Panc1 (cell line): ENCODE results near the gene RPGR. TPM values are rescaled to one million over a fixed set of nuclear protein-coding genes. Genes with fewer than 3 reads are reported as not detected.

Source experiments
- ATAC-seq: fragments of 200-7000 bp; cut with Tn5 transposase; 2 replicates; pipeline ENCODE4 v1.9.1; 2020; ENCODE audit warnings: mild to moderate bottlenecking, moderate library complexity
- BruUV-seq: library from RNA; stranded (reverse); fragments of 400-500 nt; replicated peaks from 2 replicates; lab custom pipeline; 2021; lab: Mats Ljungman, UMichigan
- CTCF ChIA-PET: fragments of 300-600 bp; sonication (Branson Sonifier 250); formaldehyde crosslinking; loops from one replicate; lab custom pipeline; 2022; ENCODE audit warnings: antibody characterized with exemption; lab: Charles Lee
- POLR2A ChIA-PET: fragments of 300-600 bp; sonication (Branson Sonifier 250); formaldehyde crosslinking; loops from one replicate; lab custom pipeline; 2022; ENCODE audit warnings: antibody characterized with exemption; lab: Charles Lee
- DNase-seq: peaks from one replicate; pipeline ENCODE4 v3.0.0-alpha.2; 2010; ENCODE audit warnings: low read depth, low spot score
- H3K27ac ChIP-seq: 2 replicates; pipeline ENCODE4 v1.5.1; 2011; ENCODE audit warnings: mild to moderate bottlenecking, low read length, inconsistent platforms
- H3K27me3 ChIP-seq: fragments of 200-500 bp; sonication (Bioruptor generic); 2 replicates; pipeline ENCODE4 v1.6.0; 2014; ENCODE audit warnings: low read length, inconsistent platforms; ENCODE audit not compliant: control insufficient read depth, insufficient read depth
- H3K36me3 ChIP-seq: fragments of 200-500 bp; sonication (Bioruptor generic); 2 replicates; pipeline ENCODE4 v1.5.1; 2014; ENCODE audit warnings: inconsistent platforms, mild to moderate bottlenecking, low read length, moderate library complexity; ENCODE audit not compliant: control insufficient read depth, insufficient read depth
- H3K4me1 ChIP-seq: 2 replicates; pipeline ENCODE4 v1.5.1; 2011; ENCODE audit warnings: inconsistent platforms, mild to moderate bottlenecking, low read length, moderate library complexity; ENCODE audit not compliant: control insufficient read depth, insufficient read depth
- H3K4me3 ChIP-seq, 2 experiments: 2 replicates each; pipeline ENCODE4 v1.5.1; 2011 to 2012; ENCODE audit warnings: low read depth in 2 of 2, low read length in 2 of 2, mild to moderate bottlenecking in 2 of 2, inconsistent platforms in 1 of 2, moderate library complexity in 1 of 2
- H3K9me3 ChIP-seq: fragments of 200-500 bp; sonication (Bioruptor generic); 2 replicates; pipeline ENCODE4 v1.5.1; 2014; ENCODE audit warnings: low read depth, mild to moderate bottlenecking, inconsistent platforms, low read length, moderate library complexity; ENCODE audit not compliant: control insufficient read depth, insufficient read depth
- POLR2AphosphoS5 ChIP-seq: IDR thresholded peaks from 2 replicates; pipeline ENCODE4 v1.6.1; 2012; ENCODE audit warnings: mild to moderate bottlenecking, low read depth, low read length, moderate library complexity
- SIN3A ChIP-seq: IDR thresholded peaks from 2 replicates; pipeline ENCODE4 v1.6.1; 2012; ENCODE audit warnings: low read depth, mild to moderate bottlenecking, low read length, moderate library complexity, borderline replicate concordance; ENCODE audit not compliant: insufficient read depth
- TCF7L2 ChIP-seq: IDR thresholded peaks from 2 replicates; pipeline ENCODE4 v1.6.1; 2011; ENCODE audit warnings: mild to moderate bottlenecking, low read depth, low read length, inconsistent platforms
- in situ Hi-C: cut with HindIII; loops from 2 replicates; pipeline ENCODE4 v1.10.0; 2016; ENCODE audit warnings: low sequenced_read_pairs, low pct_unique_long_range_greater_than_20kb
- intact Hi-C: fragments of 100-400 bp; cut with micrococcal nuclease; formaldehyde crosslinking; loops from one replicate; pipeline ENCODE4 v1.10.0; 2022; ENCODE audit not compliant: unreplicated experiment
- total RNA-seq: library from RNA; stranded (reverse); gene quantifications from one replicate; pipeline ENCODE4 v1.2.1, GENCODE V29; 2021; ENCODE audit not compliant: unreplicated experiment
- TF ChIP-seq, protein P1 (sequence below), 2 experiments: IDR thresholded peaks; 2 replicates each; pipeline ENCODE4 v1.6.1; 2011 to 2012; ENCODE audit warnings: low read depth in 2 of 2, control low read depth in 1 of 2, low read length in 1 of 2, mild to moderate bottlenecking in 1 of 2, moderate library complexity in 1 of 2; ENCODE audit not compliant: insufficient read depth in 1 of 2
- TF ChIP-seq, protein P2 (sequence below): fragments of 450-650 bp; IDR thresholded peaks from 2 replicates; pipeline ENCODE4 v1.5.1; 2017; ENCODE audit warnings: mild to moderate bottlenecking

RPGR gene
- total RNA-seq, 1 experiment from 2014 or later = 4.0 TPM

DNA sequence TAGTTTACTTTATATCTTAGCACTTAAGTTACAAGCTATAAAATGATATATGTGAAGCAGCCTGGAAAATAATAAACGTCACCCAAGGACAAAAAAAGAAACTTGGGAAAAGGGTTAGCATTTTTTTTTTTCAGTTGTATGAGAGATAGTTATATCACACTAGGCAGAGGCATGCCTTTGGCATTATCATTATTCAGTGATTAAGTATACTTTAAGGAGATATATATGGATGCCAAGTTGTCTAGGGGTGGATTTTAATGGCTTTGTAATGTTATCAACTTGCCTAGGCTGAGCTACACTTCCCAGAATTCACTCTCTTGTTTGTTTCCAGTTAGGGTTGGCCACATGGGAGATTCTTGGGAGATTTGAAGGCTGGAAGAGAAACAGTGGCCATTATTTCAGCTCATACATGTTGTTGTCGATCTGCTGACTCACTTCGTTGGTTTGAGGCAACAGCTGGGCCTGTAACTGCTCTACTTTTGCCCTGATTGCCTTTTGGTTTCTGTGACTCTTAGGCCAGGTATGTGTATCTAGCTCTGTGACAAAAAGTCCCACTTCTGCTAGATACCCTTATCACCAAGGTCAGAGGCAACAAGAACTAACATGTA is 95.1 kb downstream of the RPGR start:
- ChIA-PET CTCF (no interaction called here), POLR2A (no interaction called here)
- Histone ChIP-seq H3K4me1 (no peaks in the 10 kb centered on the region), H3K36me3 (no peaks in the 10 kb centered on the region), H3K9me3 (no peaks in the 10 kb centered on the region), H3K4me3 (no peak overlapping the region), H3K27ac (no peak overlapping the region), H3K27me3 (no peaks in the 10 kb centered on the region)
- ATAC-seq (no peak), DNase-seq (no peak)
- TF ChIP-seq, protein P1, sequence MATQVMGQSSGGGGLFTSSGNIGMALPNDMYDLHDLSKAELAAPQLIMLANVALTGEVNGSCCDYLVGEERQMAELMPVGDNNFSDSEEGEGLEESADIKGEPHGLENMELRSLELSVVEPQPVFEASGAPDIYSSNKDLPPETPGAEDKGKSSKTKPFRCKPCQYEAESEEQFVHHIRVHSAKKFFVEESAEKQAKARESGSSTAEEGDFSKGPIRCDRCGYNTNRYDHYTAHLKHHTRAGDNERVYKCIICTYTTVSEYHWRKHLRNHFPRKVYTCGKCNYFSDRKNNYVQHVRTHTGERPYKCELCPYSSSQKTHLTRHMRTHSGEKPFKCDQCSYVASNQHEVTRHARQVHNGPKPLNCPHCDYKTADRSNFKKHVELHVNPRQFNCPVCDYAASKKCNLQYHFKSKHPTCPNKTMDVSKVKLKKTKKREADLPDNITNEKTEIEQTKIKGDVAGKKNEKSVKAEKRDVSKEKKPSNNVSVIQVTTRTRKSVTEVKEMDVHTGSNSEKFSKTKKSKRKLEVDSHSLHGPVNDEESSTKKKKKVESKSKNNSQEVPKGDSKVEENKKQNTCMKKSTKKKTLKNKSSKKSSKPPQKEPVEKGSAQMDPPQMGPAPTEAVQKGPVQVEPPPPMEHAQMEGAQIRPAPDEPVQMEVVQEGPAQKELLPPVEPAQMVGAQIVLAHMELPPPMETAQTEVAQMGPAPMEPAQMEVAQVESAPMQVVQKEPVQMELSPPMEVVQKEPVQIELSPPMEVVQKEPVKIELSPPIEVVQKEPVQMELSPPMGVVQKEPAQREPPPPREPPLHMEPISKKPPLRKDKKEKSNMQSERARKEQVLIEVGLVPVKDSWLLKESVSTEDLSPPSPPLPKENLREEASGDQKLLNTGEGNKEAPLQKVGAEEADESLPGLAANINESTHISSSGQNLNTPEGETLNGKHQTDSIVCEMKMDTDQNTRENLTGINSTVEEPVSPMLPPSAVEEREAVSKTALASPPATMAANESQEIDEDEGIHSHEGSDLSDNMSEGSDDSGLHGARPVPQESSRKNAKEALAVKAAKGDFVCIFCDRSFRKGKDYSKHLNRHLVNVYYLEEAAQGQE (IDR thresholded peaks at IDR 0.05; ENCODE audit: insufficient read depth in 1 of 2, low read depth in 2 of 2, low read length in 1 of 2) = no peak
- TF ChIP-seq, protein P2, sequence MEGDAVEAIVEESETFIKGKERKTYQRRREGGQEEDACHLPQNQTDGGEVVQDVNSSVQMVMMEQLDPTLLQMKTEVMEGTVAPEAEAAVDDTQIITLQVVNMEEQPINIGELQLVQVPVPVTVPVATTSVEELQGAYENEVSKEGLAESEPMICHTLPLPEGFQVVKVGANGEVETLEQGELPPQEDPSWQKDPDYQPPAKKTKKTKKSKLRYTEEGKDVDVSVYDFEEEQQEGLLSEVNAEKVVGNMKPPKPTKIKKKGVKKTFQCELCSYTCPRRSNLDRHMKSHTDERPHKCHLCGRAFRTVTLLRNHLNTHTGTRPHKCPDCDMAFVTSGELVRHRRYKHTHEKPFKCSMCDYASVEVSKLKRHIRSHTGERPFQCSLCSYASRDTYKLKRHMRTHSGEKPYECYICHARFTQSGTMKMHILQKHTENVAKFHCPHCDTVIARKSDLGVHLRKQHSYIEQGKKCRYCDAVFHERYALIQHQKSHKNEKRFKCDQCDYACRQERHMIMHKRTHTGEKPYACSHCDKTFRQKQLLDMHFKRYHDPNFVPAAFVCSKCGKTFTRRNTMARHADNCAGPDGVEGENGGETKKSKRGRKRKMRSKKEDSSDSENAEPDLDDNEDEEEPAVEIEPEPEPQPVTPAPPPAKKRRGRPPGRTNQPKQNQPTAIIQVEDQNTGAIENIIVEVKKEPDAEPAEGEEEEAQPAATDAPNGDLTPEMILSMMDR = no peak
- TF ChIP-seq SIN3A = no peak
- no peak for TF ChIP-seq TCF7L2
- no peak for TF ChIP-seq POLR2AphosphoS5
- in situ Hi-C loops (no loop called here), intact Hi-C loops (no loop called here)
- BruUV-seq = no TSS peak

DNA sequence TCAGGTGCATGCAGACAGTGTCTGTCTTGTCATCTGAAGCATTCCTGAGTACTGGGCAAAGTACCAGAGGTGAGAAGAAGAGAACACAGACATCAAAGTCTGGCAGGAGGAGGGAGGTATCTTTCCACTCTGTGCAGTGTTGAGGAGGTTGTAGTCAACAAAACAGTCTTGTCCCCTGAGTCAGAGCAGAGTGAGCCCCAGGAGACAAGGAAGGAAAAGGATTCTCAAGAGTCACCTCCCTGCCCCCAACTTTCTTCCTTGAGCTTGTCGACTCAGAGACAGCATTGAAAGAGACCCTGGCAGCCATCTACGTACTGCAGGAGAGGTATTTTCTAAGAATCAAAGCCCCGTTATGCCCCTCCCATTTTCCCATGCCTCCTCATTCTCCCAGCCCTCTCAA is 102.2 kb downstream of the RPGR start:
- Histone ChIP-seq H3K9me3 (no peaks in the 10 kb centered on the region), H3K4me3 (no peak overlapping the region), H3K27ac (no peak overlapping the region), H3K36me3 (no peaks in the 10 kb centered on the region), H3K4me1 (no peaks in the 10 kb centered on the region), H3K27me3 (no peaks in the 10 kb centered on the region)
- DNase-seq = no peak
- TF ChIP-seq, protein P2 = no peak
- TF ChIP-seq, protein P1 (IDR thresholded peaks at IDR 0.05; ENCODE audit: insufficient read depth in 1 of 2, low read depth in 2 of 2, low read length in 1 of 2) = no peak
- TF ChIP-seq TCF7L2 = no peak
- no peak for TF ChIP-seq SIN3A
- TF ChIP-seq POLR2AphosphoS5 = no peak
- in situ Hi-C loops (no loop called here), intact Hi-C loops (no loop called here)
- CTCF ChIA-PET = no interaction called here
- no peak for ATAC-seq
- no TSS peak for BruUV-seq
- POLR2A ChIA-PET = no interaction called here
